ENCODE data around the gene RUSC1.
A peak's percentile ranks its signal among the peaks of the same experiment; 100 is the strongest.

Gene RUSC1

GRCh38 chr1:155300024-155300423 is 20.7 kb upstream of the RUSC1 start:
- H2BK15ac ChIP-seq (replicated peaks; ENCODE audit: low read depth) = no peak overlapping the region
- H4K8ac ChIP-seq (ENCODE audit: low read depth, low read length) = no peak overlapping the region
- H3K4ac ChIP-seq (ENCODE audit: low read depth, low read length) = no peak overlapping the region
- H3K9ac ChIP-seq (ENCODE audit: low read length) = no peak overlapping the region
- no peaks in the 10 kb centered on the region for H3K79me1 ChIP-seq (ENCODE audit: low read length)
- no peak overlapping the region for H3K4me3 ChIP-seq (ENCODE audit: low read length)
- no peaks in the 10 kb centered on the region for H3K27me3 ChIP-seq (ENCODE audit: insufficient read depth, low read length, poor library complexity)
- no peak overlapping the region for H3K18ac ChIP-seq (ENCODE audit: low read length)
- H3K27ac ChIP-seq (ENCODE audit: low read depth, low read length) = no peak overlapping the region
- no peaks in the 10 kb centered on the region for H3K79me2 ChIP-seq (ENCODE audit: control insufficient read depth, insufficient read depth, low read length)
- no peak overlapping the region for H3K4me2 ChIP-seq (ENCODE audit: low read length)
- H2BK5ac ChIP-seq (ENCODE audit: low read length) = no peak overlapping the region
- no peaks in the 10 kb centered on the region for H3K4me1 ChIP-seq (ENCODE audit: control insufficient read depth, low read depth, low read length)
- H3K36me3 ChIP-seq (ENCODE audit: control insufficient read depth, insufficient read depth, low read length) = no peaks in the 10 kb centered on the region
- DNase-seq = no peak
- no peak overlapping the region for H4K5ac ChIP-seq (ENCODE audit: low read length)
- H3K56ac ChIP-seq (ENCODE audit: low read length) = no peak overlapping the region
- H3K23ac ChIP-seq (ENCODE audit: low read length) = no peak overlapping the region
- no CpG with 5 or more reads among the region's 8 CpGs for WGBS (ENCODE audit: extremely low coverage, insufficient coverage, low lambda C conversion rate)
- no peak overlapping the region for H2AK5ac ChIP-seq (ENCODE audit: low read length)
- no peak overlapping the region for H2BK120ac ChIP-seq (ENCODE audit: low read depth, low read length)

GRCh38 chr1:155300553-155301329 is 20.0 kb upstream of the RUSC1 start:
- Histone ChIP-seq H3K27me3 (ENCODE audit: insufficient read depth, low read length, poor library complexity) (no peaks in the 10 kb centered on the region), H2BK120ac (ENCODE audit: low read depth, low read length) (no peak overlapping the region), H3K4me2 (ENCODE audit: low read length) (no peak overlapping the region), H2BK5ac (ENCODE audit: low read length) (no peak overlapping the region), H4K8ac (ENCODE audit: low read depth, low read length) (no peak overlapping the region), H3K4me3 (ENCODE audit: low read length) (no peak overlapping the region), H3K27ac (ENCODE audit: low read depth, low read length) (no peak overlapping the region), H3K79me2 (ENCODE audit: control insufficient read depth, insufficient read depth, low read length) (no peaks in the 10 kb centered on the region), H3K4me1 (ENCODE audit: control insufficient read depth, low read depth, low read length) (no peaks in the 10 kb centered on the region), H3K23ac (ENCODE audit: low read length) (no peak overlapping the region), H3K36me3 (ENCODE audit: control insufficient read depth, insufficient read depth, low read length) (no peaks in the 10 kb centered on the region), H3K4ac (ENCODE audit: low read depth, low read length) (no peak overlapping the region), H4K5ac (ENCODE audit: low read length) (no peak overlapping the region), H2BK15ac (replicated peaks; ENCODE audit: low read depth) (no peak overlapping the region), H3K9ac (ENCODE audit: low read length) (no peak overlapping the region), H3K56ac (ENCODE audit: low read length) (no peak overlapping the region), H3K79me1 (ENCODE audit: low read length) (no peaks in the 10 kb centered on the region), H2AK5ac (ENCODE audit: low read length) (no peak overlapping the region), H3K18ac (ENCODE audit: low read length) (no peak overlapping the region)
- no peak for DNase-seq
- no CpG with 5 or more reads among the region's 9 CpGs for WGBS (ENCODE audit: extremely low coverage, insufficient coverage, low lambda C conversion rate)

GRCh38 chr1:155301342-155301841 is 19.3 kb upstream of the RUSC1 start, which contains the start of gene PKLR:
Gene PKLR, minus strand, starts transcription at chr1:155301438. Its CDS starts 43 bp downstream, at chr1:155301395.
- H4K5ac ChIP-seq (ENCODE audit: low read length) = no peak within 1 kb of the TSS
- H3K27me3 ChIP-seq (ENCODE audit: insufficient read depth, low read length, poor library complexity) = no peaks in the 10 kb centered on the region
- no peak within 1 kb of the TSS for H2AK5ac ChIP-seq (ENCODE audit: low read length)
- H2BK120ac ChIP-seq (ENCODE audit: low read depth, low read length) = no peak within 1 kb of the TSS
- H3K9ac ChIP-seq (ENCODE audit: low read length) = no peak within 1 kb of the TSS
- H3K79me2 ChIP-seq (ENCODE audit: control insufficient read depth, insufficient read depth, low read length) = no peaks in the 10 kb centered on the region
- no peak within 1 kb of the TSS for H3K27ac ChIP-seq (ENCODE audit: low read depth, low read length)
- no peak within 1 kb of the TSS for H2BK15ac ChIP-seq (replicated peaks; ENCODE audit: low read depth)
- no peak within 1 kb of the TSS for H4K8ac ChIP-seq (ENCODE audit: low read depth, low read length)
- no peaks in the 10 kb centered on the region for H3K79me1 ChIP-seq (ENCODE audit: low read length)
- no peak within 1 kb of the TSS for H3K4ac ChIP-seq (ENCODE audit: low read depth, low read length)
- H3K4me1 ChIP-seq (ENCODE audit: control insufficient read depth, low read depth, low read length) = no peaks in the 10 kb centered on the region
- H3K56ac ChIP-seq (ENCODE audit: low read length) = no peak within 1 kb of the TSS
- no peak within 1 kb of the TSS for H3K4me3 ChIP-seq (ENCODE audit: low read length)
- H2BK5ac ChIP-seq (ENCODE audit: low read length) = no peak within 1 kb of the TSS
- no peaks in the 10 kb centered on the region for H3K36me3 ChIP-seq (ENCODE audit: control insufficient read depth, insufficient read depth, low read length)
- H3K4me2 ChIP-seq (ENCODE audit: low read length) = no peak within 1 kb of the TSS
- no peak within 1 kb of the TSS for H3K23ac ChIP-seq (ENCODE audit: low read length)
- no CpG with 5 or more reads among the region's 5 CpGs for WGBS (ENCODE audit: extremely low coverage, insufficient coverage, low lambda C conversion rate)
- no peak for DNase-seq
- no peak within 1 kb of the TSS for H3K18ac ChIP-seq (ENCODE audit: low read length)

GRCh38 chr1:155304558-155305063 is 16.1 kb upstream of the RUSC1 start:
- WGBS (ENCODE audit: extremely low coverage, insufficient coverage, low lambda C conversion rate) = no CpG with 5 or more reads among the region's 11 CpGs
- Histone ChIP-seq H3K27me3 (ENCODE audit: insufficient read depth, low read length, poor library complexity) (no peaks in the 10 kb centered on the region), H3K9ac (ENCODE audit: low read length) (no peak overlapping the region), H3K4me1 (ENCODE audit: control insufficient read depth, low read depth, low read length) (no peaks in the 10 kb centered on the region), H3K79me2 (ENCODE audit: control insufficient read depth, insufficient read depth, low read length) (peaks cover 8% of the 10 kb centered on the region), H3K56ac (ENCODE audit: low read length) (no peak overlapping the region), H3K4me2 (ENCODE audit: low read length) (no peak overlapping the region), H3K4ac (ENCODE audit: low read depth, low read length) (no peak overlapping the region), H3K4me3 (ENCODE audit: low read length) (no peak overlapping the region), H2BK5ac (ENCODE audit: low read length) (no peak overlapping the region), H3K36me3 (ENCODE audit: control insufficient read depth, insufficient read depth, low read length) (no peaks in the 10 kb centered on the region), H3K79me1 (ENCODE audit: low read length) (peaks cover 4% of the 10 kb centered on the region), H4K8ac (ENCODE audit: low read depth, low read length) (no peak overlapping the region), H2BK15ac (replicated peaks; ENCODE audit: low read depth) (no peak overlapping the region), H3K27ac (ENCODE audit: low read depth, low read length) (no peak overlapping the region), H2AK5ac (ENCODE audit: low read length) (peak overlapping the region; percentile 38), H3K18ac (ENCODE audit: low read length) (no peak overlapping the region), H4K5ac (ENCODE audit: low read length) (no peak overlapping the region), H3K23ac (ENCODE audit: low read length) (no peak overlapping the region), H2BK120ac (ENCODE audit: low read depth, low read length) (no peak overlapping the region)
- DNase-seq = no peak

- H4K8ac ChIP-seq (ENCODE audit: low read depth, low read length) = no peak overlapping the region
- peaks cover 9% of the 10 kb centered on the region for H3K79me1 ChIP-seq (ENCODE audit: low read length)
- H3K18ac ChIP-seq (ENCODE audit: low read length) = no peak overlapping the region
- no peak overlapping the region for H2BK15ac ChIP-seq (replicated peaks; ENCODE audit: low read depth)
- peaks cover 19% of the 10 kb centered on the region for H3K79me2 ChIP-seq (ENCODE audit: control insufficient read depth, insufficient read depth, low read length)
- no peak overlapping the region for H4K5ac ChIP-seq (ENCODE audit: low read length)
- H2BK120ac ChIP-seq (ENCODE audit: low read depth, low read length) = no peak overlapping the region
- H2BK5ac ChIP-seq (ENCODE audit: low read length) = no peak overlapping the region
- no peaks in the 10 kb centered on the region for H3K27me3 ChIP-seq (ENCODE audit: insufficient read depth, low read length, poor library complexity)
- H3K36me3 ChIP-seq (ENCODE audit: control insufficient read depth, insufficient read depth, low read length) = no peaks in the 10 kb centered on the region
- WGBS (ENCODE audit: extremely low coverage, insufficient coverage, low lambda C conversion rate) = no CpG with 5 or more reads among the region's 7 CpGs
- H3K23ac ChIP-seq (ENCODE audit: low read length) = no peak overlapping the region
- H3K9ac ChIP-seq (ENCODE audit: low read length) = no peak overlapping the region
- H3K4me3 ChIP-seq (ENCODE audit: low read length) = no peak overlapping the region
- no peak for DNase-seq
- peak overlapping the region; percentile 38 for H2AK5ac ChIP-seq (ENCODE audit: low read length)
- no peak overlapping the region for H3K4me2 ChIP-seq (ENCODE audit: low read length)
- H3K56ac ChIP-seq (ENCODE audit: low read length) = peak overlapping the region; percentile 64
- H3K4me1 ChIP-seq (ENCODE audit: control insufficient read depth, low read depth, low read length) = no peaks in the 10 kb centered on the region
- no peak overlapping the region for H3K27ac ChIP-seq (ENCODE audit: low read depth, low read length)
- H3K4ac ChIP-seq (ENCODE audit: low read depth, low read length) = no peak overlapping the region
These were observed 14.8 kb upstream of the RUSC1 start for GRCh38 chr1:155305881-155306391.

Data from mesendoderm (in vitro differentiated cells).